Effector memory CD8-positive, alpha-beta T cell (primary cell): ENCODE results near the gene GTF3C1.

Experiments used
- ATAC-seq: fragments of 150-1000 bp; cut with Tn5 transposase; replicated peaks from 2 replicates; pipeline ENCODE4 v1.10.0; 2021; ENCODE audit warnings: mild to moderate bottlenecking, moderate library complexity
- DNase-seq, 3 experiments: peaks; one replicate each; pipeline ENCODE4 v3.0.0; 2021
- H3K27ac Mint-ChIP-seq, 2 donors: one replicate each; pipeline ENCODE4 v1.8.0; 2022; ENCODE audit warnings: mild to moderate bottlenecking in 2 of 2, mixed read lengths in 2 of 2, moderate library complexity in 2 of 2
- H3K27me3 Mint-ChIP-seq, 2 donors: one replicate each; pipeline ENCODE4 v1.8.0; 2022; ENCODE audit warnings: mixed read lengths in 2 of 2
- H3K36me3 Mint-ChIP-seq: one replicate; pipeline ENCODE4 v1.8.0; 2022; ENCODE audit warnings: mild to moderate bottlenecking, moderate library complexity, mixed read lengths; ENCODE audit not compliant: insufficient read depth
- H3K4me1 Mint-ChIP-seq, 2 donors: one replicate each; pipeline ENCODE4 v1.8.0; 2022; ENCODE audit warnings: low read depth in 2 of 2, mixed read lengths in 2 of 2
- H3K4me3 Mint-ChIP-seq, 2 donors: one replicate each; pipeline ENCODE4 v1.8.0; 2022; ENCODE audit warnings: mild to moderate bottlenecking in 2 of 2, mixed read lengths in 2 of 2, moderate library complexity in 2 of 2
- H3K9me3 Mint-ChIP-seq, 2 donors: one replicate each; pipeline ENCODE4 v1.8.0; 2022; ENCODE audit warnings: mixed read lengths in 2 of 2
- total RNA-seq, 9 experiments: gene quantifications; one replicate each; lab custom pipeline; 2026; lab: John Stamatoyannopoulos, UW

GTF3C1 gene
- total RNA-seq: 143 to 249 (median 166) reads per million in 9 experiments

DNA sequence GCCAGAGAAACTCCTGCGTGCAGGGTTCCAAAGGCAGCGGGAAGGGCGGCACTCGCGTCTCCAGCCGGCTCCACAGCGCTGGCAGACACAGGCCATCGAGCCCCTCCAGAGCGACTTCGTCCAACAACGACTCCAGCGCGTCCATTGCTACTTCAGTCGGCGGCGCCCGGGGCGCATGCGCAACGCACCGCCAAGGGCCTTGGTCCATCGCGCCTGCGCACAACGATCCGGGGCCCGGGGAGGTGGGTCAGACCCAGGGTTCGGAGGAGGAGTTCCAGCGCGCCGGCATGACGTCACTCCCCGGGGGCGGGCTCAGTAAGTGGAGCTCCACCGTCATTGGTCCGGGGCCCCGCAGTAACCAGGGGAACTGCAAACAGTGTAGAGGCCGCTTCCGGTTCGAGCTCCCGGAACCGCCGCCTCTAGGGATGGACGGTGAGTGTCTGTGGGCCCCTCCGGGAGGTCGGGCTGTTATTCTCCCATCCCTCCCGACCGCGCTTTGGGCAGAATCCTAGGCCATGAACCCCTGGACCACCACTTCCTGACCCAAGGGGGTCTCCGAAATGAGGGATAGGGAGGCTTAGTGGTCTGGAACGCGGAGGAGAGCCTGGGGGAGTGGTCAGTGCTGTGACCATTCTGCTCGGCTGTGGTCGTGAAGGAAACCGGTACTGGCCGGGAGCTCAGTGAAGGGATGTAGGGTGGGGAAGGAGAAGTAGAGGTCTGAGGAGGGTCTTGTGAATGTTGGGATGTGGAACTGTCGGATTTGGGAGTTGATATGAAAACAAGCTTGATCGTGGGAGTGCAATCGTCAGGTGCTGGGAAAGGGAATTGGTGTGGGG lies at the start of gene GTF3C1, which contains the start of gene KATNIP:
Gene GTF3C1, minus strand, starts transcription at position 168 of the 836 bp plus-strand sequence. Its CDS starts 23 bp downstream, at position 145.
Gene KATNIP, plus strand, starts transcription at position 399 of the 836 bp plus-strand sequence. Its CDS starts 27 bp downstream, at position 426.
- no peaks in the 10 kb centered on the region for H3K9me3 Mint-ChIP-seq
- peak; percentile 96 for ATAC-seq
- peaks cover 29% of the 10 kb centered on the region for H3K36me3 Mint-ChIP-seq
- no peaks in the 10 kb centered on the region for H3K27me3 Mint-ChIP-seq
- peaks cover 29 to 48% of the 10 kb centered on the region in 2 donors for H3K4me1 Mint-ChIP-seq
- H3K4me3 Mint-ChIP-seq: peak within 1 kb of the TSS; percentile 100
- peak; percentile 100 for DNase-seq
- peak within 1 kb of the TSS; percentile 100 for H3K27ac Mint-ChIP-seq

DNA sequence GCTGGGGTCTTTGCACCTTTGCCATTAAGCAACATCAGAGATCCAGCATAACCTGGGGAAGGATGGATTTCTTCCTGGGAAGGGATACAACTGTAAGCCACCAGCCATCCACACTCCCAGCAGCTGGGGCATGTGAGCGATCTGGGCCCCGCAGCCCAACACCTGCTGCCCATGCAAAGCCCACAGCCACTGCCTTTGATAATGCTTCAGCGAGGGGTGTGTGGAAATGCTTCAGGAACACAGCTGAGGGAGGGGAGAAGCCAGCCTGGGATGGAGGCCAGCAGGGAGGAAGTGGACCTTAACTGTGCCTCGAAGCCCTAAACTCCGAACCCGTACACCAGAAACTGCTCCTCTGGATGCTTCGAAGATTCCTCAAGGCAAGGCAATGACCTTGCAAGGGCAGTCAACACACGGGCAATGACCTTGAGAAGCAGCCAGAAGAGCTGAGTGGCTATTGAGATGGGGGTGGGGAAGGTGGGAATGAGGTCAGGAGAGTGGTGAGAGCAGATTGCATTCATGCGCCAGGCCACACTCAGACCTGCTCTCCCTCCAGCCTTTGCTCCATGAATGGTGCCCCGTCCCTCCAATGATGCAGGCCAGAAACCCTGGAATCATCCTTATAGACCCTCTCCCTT lies 49.3 kb upstream of the GTF3C1 start:
- peaks cover 0 to 6% of the 10 kb centered on the region in 2 donors for H3K4me1 Mint-ChIP-seq
- DNase-seq: no peak
- no peak overlapping the region for H3K4me3 Mint-ChIP-seq
- H3K9me3 Mint-ChIP-seq: no peaks in the 10 kb centered on the region
- H3K27ac Mint-ChIP-seq: no peak overlapping the region
- no peaks in the 10 kb centered on the region for H3K36me3 Mint-ChIP-seq
- no peaks in the 10 kb centered on the region for H3K27me3 Mint-ChIP-seq
- ATAC-seq: no peak

DNA sequence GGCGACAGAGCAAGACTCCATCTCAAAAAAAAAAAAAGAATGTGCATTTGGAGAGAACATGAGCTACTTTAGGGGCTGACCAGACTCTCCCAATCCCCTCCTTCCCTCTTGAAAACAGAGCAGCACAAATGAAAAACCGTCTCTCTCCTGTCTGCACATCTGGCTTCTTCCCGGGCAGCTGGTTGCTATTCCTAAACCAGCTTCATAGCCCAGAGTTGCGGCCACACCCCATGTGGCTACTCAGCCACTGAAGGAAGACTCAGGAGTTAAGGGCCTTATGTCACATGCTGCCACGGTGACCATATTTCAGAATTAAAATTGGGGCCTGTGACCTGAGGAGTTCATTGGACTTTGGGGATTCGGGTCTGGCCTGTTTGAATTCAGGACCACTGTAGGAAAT lies 48.5 kb upstream of the GTF3C1 start:
- Mint-ChIP-seq H3K27ac (no peak overlapping the region), H3K4me3 (no peak overlapping the region), H3K4me1 (peaks cover 0 to 6% of the 10 kb centered on the region in 2 donors), H3K27me3 (no peaks in the 10 kb centered on the region), H3K36me3 (no peaks in the 10 kb centered on the region), H3K9me3 (no peaks in the 10 kb centered on the region)
- no peak for DNase-seq
- no peak for ATAC-seq

- no peak overlapping the region for H3K27ac Mint-ChIP-seq
- no peaks in the 10 kb centered on the region for H3K36me3 Mint-ChIP-seq
- no peak overlapping the region for H3K4me3 Mint-ChIP-seq
- ATAC-seq: no peak
- no peak for DNase-seq
- no peaks in the 10 kb centered on the region for H3K9me3 Mint-ChIP-seq
- peaks cover 0 to 6% of the 10 kb centered on the region in 2 donors for H3K4me1 Mint-ChIP-seq
- no peaks in the 10 kb centered on the region for H3K27me3 Mint-ChIP-seq
Measured at GRCh38 chr16:27597361-27597760, 47.6 kb upstream of the GTF3C1 start.

- DNase-seq (no peak), ATAC-seq (no peak)
- Mint-ChIP-seq H3K36me3 (no peaks in the 10 kb centered on the region), H3K4me1 (peaks cover 0 to 6% of the 10 kb centered on the region in 2 donors), H3K4me3 (no peak overlapping the region), H3K9me3 (no peaks in the 10 kb centered on the region), H3K27ac (peak overlapping the region in 1 of 2 donors; percentile 4), H3K27me3 (no peaks in the 10 kb centered on the region)
Measured at GRCh38 chr16:27596411-27596810, 46.7 kb upstream of the GTF3C1 start.

- Mint-ChIP-seq H3K27ac (peak overlapping the region in 1 of 2 donors; percentile 4), H3K9me3 (no peaks in the 10 kb centered on the region), H3K4me3 (no peak overlapping the region), H3K27me3 (no peaks in the 10 kb centered on the region), H3K36me3 (no peaks in the 10 kb centered on the region), H3K4me1 (peaks cover 0 to 6% of the 10 kb centered on the region in 2 donors)
- no peak for ATAC-seq
- DNase-seq: no peak
Measured at GRCh38 chr16:27595993-27596392, 46.3 kb upstream of the GTF3C1 start.

GRCh38 chr16:27595475-27595874 lies 45.8 kb upstream of the GTF3C1 start:
- Mint-ChIP-seq H3K36me3 (no peaks in the 10 kb centered on the region), H3K9me3 (no peaks in the 10 kb centered on the region), H3K27me3 (no peaks in the 10 kb centered on the region), H3K27ac (no peak overlapping the region), H3K4me3 (no peak overlapping the region), H3K4me1 (peaks cover 0 to 6% of the 10 kb centered on the region in 2 donors)
- DNase-seq: no peak
- no peak for ATAC-seq

- DNase-seq (no peak), ATAC-seq (no peak)
- Mint-ChIP-seq H3K4me1 (peaks cover 0 to 6% of the 10 kb centered on the region in 2 donors), H3K27me3 (no peaks in the 10 kb centered on the region), H3K9me3 (no peaks in the 10 kb centered on the region), H3K4me3 (no peak overlapping the region), H3K27ac (no peak overlapping the region), H3K36me3 (no peaks in the 10 kb centered on the region)
Measured at GRCh38 chr16:27591837-27592236, 42.1 kb upstream of the GTF3C1 start.

DNA sequence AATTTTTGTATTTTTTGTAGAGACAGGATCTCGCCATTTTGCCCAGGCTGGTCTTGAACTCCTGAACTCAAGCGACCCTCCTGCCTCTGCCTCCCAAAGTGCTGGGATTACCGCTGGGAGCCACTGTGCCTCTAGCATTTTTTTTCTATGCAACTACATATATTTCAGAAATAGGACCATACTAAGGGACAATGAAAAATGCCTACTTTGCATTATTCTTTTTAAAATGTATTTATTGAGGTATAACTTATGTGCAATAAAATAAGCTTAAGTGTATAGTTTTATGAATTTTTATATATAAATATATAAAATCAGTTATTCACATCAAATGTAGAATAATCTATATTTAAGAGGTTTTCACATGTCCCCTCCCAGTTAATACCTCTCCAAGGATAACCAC lies 38.3 kb upstream of the GTF3C1 start:
- no peak overlapping the region for H3K27ac Mint-ChIP-seq
- no peaks in the 10 kb centered on the region for H3K9me3 Mint-ChIP-seq
- H3K27me3 Mint-ChIP-seq: no peaks in the 10 kb centered on the region
- H3K4me1 Mint-ChIP-seq: no peaks in the 10 kb centered on the region
- no peak overlapping the region for H3K4me3 Mint-ChIP-seq
- DNase-seq: no peak
- H3K36me3 Mint-ChIP-seq: no peaks in the 10 kb centered on the region
- no peak for ATAC-seq

DNA sequence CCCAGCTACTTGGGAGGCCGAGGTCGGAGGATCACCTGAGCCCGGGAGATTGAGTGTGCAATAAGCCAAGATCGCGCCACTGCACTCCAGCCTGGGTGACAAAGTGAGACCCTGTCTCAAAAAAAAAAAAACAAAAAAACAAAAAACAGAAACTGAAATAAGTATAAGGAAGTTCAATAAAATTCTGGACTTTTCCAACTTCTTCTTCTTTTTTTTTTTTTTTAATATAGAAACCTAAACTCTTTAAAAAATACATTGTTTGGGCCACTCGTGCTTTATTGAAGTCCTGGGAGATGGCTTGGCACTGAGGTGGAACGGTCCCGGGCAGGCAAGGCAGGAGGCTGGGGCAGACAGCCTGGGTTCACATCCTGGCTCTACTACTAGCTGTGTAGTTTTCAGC lies 37.0 kb upstream of the GTF3C1 start:
- Mint-ChIP-seq H3K27me3 (no peaks in the 10 kb centered on the region), H3K4me3 (no peak overlapping the region), H3K9me3 (no peaks in the 10 kb centered on the region), H3K27ac (no peak overlapping the region), H3K4me1 (no peaks in the 10 kb centered on the region), H3K36me3 (no peaks in the 10 kb centered on the region)
- DNase-seq: no peak
- no peak for ATAC-seq

DNA sequence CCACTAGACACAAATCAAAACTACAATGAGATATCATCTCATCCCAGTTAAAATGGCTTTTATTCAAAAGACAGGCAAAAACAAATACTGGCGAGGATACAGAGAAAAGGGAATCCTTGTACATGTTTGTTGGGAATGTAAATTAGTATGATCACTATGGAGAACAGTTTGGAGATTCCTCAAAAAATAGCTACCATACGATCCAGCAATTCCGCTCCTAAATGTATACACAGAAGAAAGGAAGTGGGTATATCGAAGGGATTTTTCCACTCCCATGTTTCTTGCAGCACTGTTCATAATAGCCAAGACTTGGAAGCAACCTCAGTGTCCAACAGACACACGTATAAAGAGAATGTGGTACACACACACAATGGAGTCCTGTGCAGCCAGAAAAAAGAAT lies 35.5 kb upstream of the GTF3C1 start:
- no peak for DNase-seq
- ATAC-seq: no peak
- H3K9me3 Mint-ChIP-seq: no peaks in the 10 kb centered on the region
- H3K27me3 Mint-ChIP-seq: no peaks in the 10 kb centered on the region
- H3K27ac Mint-ChIP-seq: no peak overlapping the region
- no peaks in the 10 kb centered on the region for H3K4me1 Mint-ChIP-seq
- H3K4me3 Mint-ChIP-seq: no peak overlapping the region
- H3K36me3 Mint-ChIP-seq: no peaks in the 10 kb centered on the region

DNA sequence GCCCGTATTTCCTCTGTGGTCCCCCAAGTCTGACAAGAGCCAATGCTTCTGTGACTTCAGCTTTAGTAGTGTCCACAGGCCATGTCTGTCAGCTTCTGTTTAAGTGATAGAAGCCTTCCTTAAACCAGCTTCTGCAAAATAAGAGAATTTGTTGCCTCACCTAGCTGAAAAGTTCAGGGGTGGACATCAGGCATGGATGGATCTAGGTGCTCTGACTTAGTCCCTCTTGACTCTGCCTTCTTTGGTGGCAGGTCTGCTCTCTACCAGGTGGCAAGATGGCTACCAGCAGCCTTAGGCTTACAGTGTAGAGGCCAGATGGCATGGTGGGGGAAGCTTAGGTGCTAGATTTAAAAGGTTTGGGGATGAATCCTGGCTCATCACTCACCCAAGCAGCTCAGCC lies 33.9 kb upstream of the GTF3C1 start:
- no peaks in the 10 kb centered on the region for H3K27me3 Mint-ChIP-seq
- no peaks in the 10 kb centered on the region for H3K4me1 Mint-ChIP-seq
- no peak for DNase-seq
- H3K27ac Mint-ChIP-seq: no peak overlapping the region
- no peak for ATAC-seq
- no peak overlapping the region for H3K4me3 Mint-ChIP-seq
- no peaks in the 10 kb centered on the region for H3K36me3 Mint-ChIP-seq
- H3K9me3 Mint-ChIP-seq: no peaks in the 10 kb centered on the region

- no peak overlapping the region for H3K27ac Mint-ChIP-seq
- H3K4me1 Mint-ChIP-seq: no peaks in the 10 kb centered on the region
- no peak for ATAC-seq
- no peaks in the 10 kb centered on the region for H3K27me3 Mint-ChIP-seq
- H3K4me3 Mint-ChIP-seq: no peak overlapping the region
- DNase-seq: no peak
- H3K36me3 Mint-ChIP-seq: no peaks in the 10 kb centered on the region
- H3K9me3 Mint-ChIP-seq: no peaks in the 10 kb centered on the region
Measured at GRCh38 chr16:27582883-27583282, 33.2 kb upstream of the GTF3C1 start.
